Activated CD8-positive, alpha-beta memory T cell treated with anti-CD3 and anti-CD28 coated beads, Interleukin-2, amount 50 U/mL, for 24 hours (primary cell): ENCODE data around the gene HNRNPC.

Source experiments
- DNase-seq: peaks from one replicate; pipeline ENCODE4 v3.0.0-alpha.2; 2020; ENCODE audit errors: extremely low read depth

The HNRNPC gene

DNA sequence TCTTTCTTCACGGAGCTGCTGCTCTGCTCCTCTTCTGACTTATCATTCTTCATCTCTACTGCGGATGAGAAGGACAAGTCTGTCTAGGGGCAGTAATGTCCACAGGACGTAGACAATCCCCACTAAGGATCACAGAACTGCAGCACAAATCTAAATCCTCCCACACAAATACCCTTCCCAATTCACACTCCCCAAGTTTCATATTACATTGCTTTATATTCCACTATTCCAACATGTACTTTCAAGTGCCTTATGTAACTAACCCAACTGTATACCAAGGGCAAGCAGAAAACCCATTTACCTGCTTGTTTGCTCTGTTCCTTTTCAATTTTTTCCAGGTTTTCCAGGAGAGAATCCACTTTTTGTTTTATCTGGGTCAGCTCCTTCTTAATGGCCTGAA lies 57.7 kb downstream of the HNRNPC start:
- DNase-seq = no peak

- DNase-seq = no peak
These were observed 59.2 kb downstream of the HNRNPC start for GRCh38 chr14:21210023-21210422.

GRCh38 chr14:21209185-21209584 lies 60.1 kb downstream of the HNRNPC start:
- DNase-seq = no peak

DNA sequence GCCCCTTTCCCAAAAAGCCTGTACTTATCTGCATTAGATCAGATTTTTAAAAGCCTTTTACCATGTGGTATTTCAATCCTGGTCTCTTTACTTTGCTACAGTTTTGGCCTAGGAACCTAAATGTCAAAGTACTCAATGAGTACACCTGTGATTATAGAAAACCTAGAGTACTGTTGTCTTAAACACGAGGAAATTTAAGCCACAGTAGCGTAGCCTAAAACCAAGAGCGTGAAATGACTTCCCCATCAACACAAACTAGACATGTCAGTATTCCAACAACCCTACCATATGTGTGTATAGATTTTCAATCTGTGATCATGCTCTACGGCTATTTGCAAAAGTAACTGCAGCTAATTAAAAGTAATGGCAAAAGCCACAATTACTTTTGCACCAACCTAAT lies 60.7 kb downstream of the HNRNPC start:
- DNase-seq = no peak

- DNase-seq = no peak
These were observed 62.2 kb downstream of the HNRNPC start for GRCh38 chr14:21206753-21207684.

GRCh38 chr14:21205678-21206581 lies 63.3 kb downstream of the HNRNPC start:
- DNase-seq = no peak

GRCh38 chr14:21205026-21205677 lies 64.1 kb downstream of the HNRNPC start:
- DNase-seq = no peak

DNA sequence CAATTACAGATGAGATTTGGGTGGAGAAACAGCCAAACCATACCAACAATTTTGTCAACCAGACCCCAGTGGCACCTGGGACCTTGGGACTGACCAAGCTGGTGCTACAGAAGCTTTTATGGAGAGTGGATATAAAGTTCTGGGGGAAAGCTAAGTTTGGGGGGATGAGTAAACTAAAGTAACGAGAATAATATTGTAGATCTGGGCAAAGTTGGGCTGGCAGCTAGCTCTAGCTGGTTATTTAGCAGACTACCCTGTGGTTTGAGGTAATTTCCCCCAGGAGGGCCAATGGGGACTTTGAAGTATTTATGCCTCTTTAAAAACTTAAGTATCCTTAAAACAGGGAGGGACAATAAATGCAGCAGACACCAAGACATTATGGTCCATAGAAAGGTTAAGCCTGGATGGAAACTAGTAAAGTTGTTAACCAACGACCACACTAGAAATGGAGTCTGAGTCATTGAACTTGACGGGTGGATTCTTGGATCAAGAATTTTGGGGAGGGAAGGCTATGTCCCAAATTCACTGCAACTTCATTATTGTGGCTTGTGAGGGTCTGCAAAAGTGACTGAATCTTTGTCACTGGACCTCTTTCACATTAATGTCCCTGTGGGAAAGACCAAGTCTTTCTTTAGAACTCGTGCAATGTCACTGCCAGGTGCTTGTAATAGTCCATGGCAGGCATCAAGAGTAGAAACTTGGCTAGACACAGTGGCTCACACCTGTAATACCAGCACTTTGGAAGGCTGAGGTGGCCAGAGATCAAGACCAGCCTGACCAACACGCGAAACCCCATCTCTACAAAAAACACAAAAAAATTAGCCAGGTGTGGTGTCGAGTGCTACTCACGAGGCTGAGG lies 64.8 kb downstream of the HNRNPC start:
- DNase-seq = no peak

- no peak for DNase-seq
These were observed 65.6 kb downstream of the HNRNPC start for GRCh38 chr14:21203470-21204166.

GRCh38 chr14:21202463-21203358 lies 66.5 kb downstream of the HNRNPC start:
- DNase-seq = no peak

DNA sequence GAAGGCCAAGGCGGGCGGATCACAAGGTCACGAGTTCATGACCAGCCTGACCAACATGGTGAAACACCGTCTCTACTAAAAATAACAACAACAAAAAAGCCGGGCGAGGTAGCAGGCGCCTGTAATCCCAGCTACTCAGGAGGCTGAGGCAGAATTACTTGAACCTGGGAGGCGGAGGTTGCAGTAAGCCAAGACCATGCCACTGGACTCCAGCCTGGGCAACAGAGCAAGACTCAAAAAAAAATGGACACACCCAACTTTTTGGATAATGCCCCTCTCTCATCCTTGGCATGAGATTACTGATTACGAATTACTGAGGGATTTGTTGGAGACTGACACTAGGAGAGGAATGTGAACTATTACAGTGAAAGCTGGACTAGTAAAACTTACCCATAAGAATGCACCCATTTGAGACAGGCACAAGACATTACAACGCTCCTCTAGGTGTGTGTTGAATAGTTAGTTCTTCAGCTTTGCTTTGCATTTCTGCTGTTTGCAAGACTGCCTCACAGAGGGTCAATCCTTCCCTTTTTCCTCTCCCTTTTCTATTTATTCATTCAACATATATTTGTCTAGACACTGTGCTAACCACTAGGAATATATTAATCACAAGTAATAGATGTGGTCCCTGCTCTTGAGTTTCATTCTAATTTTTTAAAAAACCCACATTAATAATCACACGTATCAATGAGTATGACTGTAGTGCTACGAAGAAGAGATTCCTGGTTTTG lies 67.3 kb downstream of the HNRNPC start:
- DNase-seq = no peak

DNA sequence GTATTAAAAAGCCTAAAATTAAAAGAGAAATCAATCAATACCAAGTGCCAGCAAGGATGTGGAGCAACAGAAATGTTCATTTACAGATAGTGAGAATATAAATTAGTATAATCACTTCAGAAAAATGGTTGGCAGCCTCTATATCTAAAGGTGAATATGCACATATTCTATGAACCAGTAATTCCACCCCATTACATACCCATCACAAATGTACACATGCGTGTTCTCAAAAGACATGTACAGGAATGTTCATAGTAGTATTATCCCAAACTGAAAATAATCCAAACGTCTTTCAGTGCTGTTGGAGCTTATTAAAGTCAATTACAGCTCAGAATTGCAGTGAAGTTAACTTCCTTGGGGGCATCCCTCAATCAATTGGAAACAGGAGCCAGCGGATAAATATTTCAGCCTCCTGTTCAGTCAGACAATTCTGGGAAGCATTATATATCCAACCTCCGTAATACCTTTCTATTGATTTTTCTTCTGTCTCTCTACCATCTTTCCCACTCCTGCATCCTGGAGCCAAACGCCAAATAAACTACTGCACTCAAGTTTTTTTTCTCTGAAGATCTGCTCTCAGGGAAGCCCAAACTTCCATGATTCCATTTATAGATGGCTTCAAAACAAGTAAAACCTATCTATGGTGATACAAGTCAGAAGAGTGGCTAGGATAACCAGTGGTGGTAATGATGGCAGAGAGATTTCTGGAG lies 68.3 kb downstream of the HNRNPC start:
- DNase-seq = no peak

DNA sequence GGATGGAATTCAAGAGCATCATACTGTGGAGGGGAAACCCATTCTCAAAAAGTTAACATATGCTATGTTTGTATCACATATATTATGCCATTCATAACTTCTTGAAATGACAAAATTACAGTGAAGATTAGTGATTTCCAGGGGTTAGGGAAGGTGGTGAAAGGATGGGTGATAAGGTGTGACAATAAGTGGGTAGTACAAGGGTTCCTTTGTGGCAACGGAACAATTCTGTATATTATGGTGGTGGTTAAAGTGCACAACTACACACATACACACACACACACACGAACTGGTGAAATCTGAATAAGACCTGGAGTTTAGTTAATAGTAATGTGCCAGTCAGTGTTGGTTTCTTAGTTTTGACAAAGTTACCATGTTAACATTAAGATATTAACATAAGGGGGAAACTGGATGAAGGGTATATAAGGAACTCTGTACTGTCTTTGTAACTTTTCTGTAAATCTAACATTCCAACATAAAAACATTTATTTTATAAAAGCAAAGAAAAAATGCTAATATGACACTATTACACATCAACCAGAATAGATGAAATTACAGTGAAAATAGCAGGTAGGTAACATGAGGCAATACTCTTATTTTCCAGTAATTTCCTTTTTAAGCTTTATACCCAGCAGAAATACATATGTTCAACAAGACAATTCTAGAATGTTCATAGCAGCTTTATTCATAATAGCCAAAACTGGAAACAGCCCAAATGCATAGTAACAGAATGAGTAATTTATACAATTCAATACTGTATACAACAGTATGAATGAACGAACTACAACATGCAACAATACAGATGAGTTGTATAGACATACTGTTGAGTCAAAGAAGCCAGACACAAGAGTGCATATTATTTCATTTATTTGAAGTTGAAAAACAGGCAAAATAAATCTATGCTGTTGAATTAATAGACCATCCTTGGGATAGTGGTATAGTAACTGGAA lies 69.4 kb downstream of the HNRNPC start:
- DNase-seq = no peak

DNA sequence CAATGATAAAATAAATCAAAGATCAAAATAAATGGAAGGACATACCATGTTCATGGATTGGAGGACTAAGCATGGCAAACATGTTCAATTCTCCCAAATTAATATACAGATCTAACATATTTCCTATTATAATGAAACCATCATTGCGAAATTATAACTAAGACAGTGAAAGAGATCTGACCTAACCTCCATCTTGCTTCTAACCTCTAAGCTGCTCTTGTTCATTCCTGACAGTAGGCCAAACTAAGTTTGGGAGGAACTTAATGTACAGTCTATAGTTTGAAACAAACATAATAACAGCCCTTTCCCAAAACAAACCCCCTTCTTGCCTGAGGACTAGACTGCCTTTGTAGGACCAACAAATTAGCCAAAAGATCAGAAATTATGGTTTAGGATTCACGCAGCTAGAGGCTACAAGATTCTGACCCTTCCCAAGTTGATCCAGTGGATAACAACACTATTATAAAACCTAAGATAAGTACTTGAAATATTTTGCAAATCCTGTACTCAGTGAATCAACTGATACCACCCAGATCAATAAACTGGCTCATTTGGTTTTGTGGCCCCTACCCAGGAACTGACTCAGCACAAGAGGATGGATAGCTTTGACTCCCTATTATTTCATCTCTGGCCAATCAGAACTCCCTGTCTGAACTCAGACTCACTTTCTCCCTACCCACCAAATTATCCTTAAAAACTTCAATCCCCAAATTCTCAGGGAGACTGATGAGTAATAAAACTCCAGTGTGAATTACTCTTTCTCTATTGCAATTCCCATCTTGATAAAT lies 71.6 kb downstream of the HNRNPC start:
- DNase-seq = no peak

- DNase-seq = no peak
These were observed 74.6 kb downstream of the HNRNPC start for GRCh38 chr14:21194597-21194996.

- no peak for DNase-seq
These were observed 76.2 kb downstream of the HNRNPC start for GRCh38 chr14:21192875-21193535.
